HG02943 (cell line): ENCODE results near the gene DSTN.

Source experiments
- ATAC-seq: cut with Tn5 transposase; IDR thresholded peaks from one replicate; pipeline ENCODE4 v1.9.1; 2021; ENCODE audit warnings: mild to moderate bottlenecking, low read depth, moderate library complexity; ENCODE audit not compliant: unreplicated experiment

The DSTN gene

DNA sequence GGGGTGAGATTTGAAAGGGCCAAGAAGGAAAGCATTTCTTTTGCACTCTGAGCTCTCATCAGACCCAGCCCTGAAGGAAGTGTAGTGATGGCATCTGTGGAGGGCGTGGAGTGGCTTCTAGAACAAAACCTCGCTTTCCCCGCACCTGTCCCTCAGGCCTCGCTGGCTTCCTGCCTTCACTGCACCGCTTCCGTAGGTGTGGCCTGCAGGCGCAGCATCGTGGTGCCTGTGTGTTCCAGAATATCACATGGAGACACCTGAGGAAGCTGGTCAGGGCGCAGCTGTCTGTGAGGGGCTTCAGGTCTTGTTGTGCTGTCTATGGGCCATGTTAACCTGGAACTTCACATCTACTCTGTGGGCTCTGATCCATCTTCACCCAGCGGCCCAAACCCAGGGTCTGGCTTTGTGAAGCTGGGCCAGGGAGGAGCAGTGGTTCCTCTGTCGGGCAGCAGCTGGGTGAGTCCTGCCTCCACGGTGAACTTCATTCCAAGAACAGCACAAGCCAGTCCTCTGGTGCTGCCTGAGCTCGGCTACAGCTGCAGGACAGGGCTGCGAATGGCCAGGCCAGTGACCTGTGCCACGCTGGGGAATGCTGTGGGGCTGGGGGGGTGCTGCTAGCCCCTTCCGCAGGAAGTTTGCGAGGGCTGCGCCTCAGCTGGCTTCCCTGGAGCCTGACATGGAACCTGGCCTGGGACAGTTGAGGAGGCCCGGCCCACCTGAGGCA is 40.9 kb downstream of the DSTN start:
- no peak for ATAC-seq

DNA sequence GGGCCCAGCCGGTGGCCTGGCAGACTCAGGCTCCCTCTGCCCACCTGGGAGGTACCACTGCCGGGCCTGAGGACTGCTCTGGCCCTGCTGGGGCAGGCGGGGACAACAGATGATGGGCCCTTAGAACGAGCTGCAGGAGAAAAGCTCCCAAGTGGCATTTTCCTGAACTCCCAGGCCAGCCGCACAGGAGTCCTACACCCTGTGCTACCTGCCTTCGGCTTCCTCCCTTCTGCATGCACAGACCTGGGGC is 41.3 kb downstream of the DSTN start:
- no peak for ATAC-seq

DNA sequence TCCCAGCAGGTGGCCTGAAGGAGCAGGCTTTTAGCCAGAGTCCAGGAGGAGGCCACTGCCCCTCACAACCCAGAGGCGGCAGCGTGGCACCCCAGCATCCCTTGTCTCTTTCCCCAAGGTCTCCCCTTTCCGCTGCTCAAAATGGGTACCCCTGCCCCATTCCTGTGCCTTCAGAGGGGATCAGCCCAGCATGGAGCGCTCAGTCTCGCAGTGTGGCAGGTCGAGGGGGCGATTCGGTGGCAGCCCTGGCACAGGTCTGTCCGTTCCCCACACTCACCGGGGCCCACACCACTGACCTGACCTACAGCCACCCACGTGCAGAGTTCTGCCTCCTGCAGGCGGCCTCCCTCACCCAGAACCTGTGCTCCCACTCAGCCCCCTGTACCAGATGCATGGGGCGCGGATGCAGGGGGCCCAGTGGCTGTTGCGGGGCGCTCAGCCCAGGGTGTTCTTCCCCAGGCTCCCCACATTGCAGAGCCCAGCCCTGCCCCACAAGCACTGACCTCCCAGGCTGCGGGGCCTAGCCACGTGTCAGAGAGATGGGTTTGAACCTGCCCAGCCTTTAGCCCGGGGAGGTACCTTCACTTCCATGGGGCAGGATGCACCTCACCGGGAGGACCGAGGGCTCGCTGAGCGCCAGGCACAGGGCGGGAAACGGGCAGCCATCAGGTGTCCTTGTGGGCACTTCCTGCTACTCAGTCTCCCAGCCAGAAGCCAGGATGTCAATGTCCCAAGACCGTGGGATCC is 41.8 kb downstream of the DSTN start:
- ATAC-seq: no peak

DNA sequence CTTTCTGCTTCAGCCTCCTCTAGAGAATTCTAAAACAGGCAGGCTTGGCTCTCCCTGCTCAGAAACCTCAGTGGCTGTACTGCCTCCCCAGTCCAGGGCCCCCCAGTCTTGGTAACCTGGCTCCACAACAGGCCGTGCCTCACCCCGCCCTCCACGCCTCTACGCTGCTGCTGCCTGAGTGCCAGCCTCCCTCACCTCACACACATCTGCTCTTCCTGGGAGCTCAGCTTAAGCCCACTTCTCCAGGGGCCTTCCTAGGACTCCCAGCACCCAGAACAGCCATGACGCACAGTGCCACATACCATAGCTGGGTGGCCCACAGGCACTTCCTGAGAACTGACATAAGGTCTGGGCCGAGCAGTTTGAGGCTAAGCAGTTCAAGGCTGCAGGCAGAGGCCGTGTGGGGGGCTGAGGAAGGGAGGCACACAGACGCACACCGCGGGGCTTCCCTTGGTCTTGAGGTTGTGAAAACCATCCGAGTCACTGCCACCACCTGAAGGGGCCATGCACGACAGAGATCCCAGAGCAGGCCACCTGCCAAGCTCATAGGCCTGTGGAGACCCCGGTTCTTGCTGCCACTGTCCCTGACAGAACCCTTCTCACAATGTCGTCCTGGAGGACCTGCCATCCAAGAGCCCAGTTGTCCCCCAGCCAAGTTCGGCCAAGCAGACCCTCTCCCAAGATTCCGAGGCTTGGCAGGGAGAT is 42.6 kb downstream of the DSTN start:
- no peak for ATAC-seq

DNA sequence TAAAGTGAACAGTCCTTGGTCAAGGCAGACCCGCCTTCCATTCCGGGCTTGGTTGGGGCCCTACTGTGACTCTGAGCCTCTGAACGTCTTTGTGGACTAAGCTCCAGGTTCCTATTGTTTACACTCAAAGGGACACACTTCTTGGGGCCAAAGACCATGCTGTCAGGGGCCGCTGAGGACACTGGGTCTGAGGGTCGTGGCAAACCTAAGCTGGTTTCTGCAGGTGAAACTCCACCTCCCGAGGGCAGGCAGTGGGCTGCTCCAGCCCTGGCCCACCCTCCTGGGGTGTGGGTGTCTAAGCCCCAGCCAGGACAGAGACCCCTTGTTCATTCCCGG is 43.1 kb downstream of the DSTN start:
- ATAC-seq: no peak

DNA sequence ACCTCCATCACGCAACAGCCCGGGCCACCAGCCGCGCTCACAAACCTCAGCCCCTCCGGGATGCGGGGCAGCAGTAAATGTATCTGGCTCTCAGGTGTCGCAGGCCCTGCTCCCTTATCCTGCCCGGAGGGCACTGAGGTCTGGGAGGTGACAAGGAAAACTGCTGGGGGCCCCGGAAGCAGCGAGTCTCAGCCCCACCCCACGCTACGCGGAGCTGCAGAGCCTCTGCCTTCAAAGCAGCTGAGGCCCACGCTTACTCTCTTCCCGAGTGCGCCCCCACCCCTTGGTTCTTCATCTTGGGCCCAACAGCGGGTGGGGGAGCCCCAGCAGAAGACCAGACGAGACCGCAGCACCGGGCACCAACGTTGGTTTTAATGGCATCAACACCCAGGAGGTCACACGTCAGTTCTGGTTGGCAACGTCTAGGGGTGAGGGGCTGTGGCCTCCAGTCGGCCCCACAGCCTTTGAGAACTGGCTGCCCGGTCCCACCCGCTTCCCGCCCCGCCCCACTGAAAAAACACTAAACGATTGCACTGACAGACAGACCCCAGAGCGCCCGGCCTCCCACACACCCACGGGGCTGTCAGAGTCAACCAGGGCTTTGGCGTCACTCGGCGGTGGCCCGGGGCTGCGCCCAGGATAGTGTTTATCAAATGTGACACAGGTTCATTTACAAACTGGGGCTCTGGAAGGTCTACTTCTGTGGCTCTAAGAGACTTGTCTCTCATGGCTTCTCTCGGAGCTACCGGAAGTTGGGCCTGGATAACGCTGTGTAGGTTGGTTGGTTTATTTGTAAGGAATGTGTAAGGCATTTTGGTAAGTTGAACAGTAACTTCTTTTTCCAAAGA is 43.7 kb downstream of the DSTN start:
- no peak for ATAC-seq

DNA sequence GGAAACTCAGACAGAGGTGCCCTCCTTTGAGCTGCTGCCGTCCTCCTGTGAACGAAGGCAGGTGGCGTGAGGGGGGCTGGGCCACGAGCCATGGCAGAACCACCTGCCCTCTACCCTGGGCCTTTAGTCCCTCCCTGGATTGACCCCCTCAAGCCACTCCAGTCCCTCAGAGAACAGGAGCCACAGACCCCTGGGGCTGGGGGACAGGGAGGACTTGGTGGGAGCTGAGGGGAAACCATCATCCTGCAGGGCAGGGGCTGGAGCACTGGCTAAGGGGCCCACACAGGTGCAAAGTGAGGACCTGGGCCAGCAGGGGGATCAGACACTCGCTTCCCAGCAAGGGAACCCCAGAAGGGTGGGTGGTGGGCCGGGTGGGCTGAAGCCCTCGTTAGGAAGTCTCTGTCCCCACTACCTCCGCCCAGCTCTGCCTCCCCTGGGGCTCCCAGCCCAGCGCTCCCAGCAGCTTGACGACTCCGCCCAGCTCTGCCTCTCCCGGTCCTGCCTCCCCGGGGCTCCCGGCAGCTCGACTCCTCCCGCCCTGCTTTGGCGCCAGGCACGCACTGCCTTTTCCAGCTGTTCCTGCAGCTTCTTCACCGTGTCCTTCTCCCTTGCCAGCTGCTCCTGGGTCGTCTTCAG is 44.4 kb downstream of the DSTN start:
- no peak for ATAC-seq

DNA sequence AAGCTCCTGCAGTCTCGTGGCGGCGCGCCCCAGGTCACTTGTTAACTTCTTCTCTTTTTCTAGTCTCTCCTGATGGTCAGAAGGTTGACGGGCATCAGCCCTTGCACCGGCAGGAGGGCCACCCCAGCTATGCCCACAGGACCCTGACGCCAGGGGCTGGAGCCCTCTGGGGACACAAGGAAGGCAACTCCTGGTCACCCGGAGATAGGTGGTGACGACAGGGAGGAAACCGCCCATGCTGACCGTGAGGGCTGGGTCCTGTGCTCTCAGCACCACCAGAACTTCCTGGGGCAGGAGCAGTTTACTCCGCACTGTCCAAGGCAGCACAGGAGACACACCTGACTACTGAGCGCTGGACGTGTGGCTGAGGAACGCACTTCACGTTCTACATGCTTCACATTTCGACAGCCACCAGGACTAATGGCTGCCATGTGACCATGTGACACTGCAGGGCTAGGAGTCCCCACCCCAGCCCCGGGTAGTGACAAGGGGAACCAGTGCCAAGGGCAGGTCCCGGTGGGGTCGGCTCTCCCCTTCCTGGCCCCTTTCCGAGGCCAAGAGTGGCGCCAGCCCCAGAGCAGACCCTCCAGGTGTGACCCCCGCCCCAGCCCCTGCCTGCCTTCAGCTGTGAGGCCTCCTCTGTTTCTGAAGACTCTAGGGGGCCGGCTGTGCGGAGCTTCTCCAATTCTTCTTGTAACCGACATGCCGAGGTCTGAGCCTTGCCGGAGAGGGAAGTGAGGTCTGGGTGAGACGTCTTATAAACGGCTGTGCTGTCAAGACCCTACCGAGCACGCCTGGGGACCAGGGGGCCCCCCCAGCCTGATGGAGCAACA is 45.2 kb downstream of the DSTN start:
- no peak for ATAC-seq

DNA sequence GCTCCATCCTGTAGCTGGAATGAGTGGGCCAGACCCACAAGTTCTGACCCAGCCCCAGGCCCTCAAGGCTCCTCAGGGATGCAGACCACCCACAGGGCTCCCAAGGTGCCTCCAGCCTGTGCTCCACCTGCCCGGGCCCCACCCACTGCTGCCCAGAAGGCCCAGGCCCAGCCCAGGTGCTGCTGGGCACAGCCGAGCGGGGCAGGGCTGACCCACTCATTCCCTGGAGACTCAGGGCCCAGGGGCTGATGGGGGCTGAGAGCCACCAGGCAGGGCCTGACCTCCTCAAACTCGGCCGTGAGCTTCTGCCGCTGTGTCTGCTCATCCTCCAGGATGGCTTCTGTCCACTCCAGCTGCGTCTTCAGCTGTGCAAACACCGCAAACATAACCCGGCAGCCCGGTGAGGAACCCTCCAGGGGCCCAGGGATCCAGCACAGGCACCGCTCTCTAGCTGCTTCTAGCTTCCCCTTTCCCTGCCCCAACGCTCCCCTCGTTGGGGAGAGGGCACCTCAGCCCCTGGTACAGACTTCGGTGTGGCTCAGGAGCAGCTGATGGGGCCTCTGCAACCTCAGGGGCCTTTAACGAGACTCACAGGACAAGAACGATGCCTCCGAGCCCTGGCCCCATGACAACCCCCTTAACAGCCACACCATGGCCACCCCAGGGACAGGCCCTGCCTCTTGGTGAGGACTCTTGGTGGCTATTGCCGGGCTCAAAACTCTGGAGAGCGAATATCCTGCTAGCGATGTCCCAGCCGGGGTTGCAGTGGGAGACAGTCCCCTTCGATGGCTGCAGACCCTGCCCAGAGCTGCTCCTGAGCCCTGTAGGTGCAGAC is 46.0 kb downstream of the DSTN start:
- no peak for ATAC-seq

DNA sequence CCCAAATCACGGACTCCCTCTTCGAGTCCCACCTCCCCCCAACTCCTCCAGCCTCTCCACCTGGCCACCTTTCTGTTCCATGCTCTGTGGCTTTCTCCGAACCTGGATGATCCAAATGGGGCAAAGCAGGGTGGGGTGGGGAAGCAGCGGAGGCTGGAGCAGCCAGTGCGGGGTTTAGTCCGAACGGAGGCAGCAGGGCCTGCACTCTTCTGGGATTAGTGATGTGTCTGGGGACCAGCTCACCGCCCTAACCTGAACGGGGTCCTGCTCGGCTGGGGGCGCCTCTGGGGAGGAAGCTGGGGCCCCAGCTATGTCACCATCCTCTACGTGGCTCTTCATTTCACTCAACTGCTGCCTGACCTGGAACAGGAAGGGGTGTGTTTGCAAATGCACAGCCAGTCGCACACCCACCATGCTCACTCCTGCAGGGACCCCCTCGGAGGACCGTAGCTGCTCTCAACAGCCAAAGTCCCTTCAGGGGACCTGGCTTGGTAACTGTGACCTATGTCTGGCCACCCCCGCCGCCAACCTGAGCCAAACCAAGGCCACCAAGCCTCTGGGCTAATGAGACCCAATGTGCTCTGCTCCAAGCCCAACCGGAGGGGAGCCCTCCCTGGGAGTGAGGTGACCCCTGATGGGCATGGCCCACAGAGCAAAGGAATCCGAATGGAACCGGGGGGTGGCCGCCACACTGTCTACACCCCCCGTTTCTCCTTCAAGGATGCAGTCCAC is 46.8 kb downstream of the DSTN start:
- ATAC-seq: no peak

DNA sequence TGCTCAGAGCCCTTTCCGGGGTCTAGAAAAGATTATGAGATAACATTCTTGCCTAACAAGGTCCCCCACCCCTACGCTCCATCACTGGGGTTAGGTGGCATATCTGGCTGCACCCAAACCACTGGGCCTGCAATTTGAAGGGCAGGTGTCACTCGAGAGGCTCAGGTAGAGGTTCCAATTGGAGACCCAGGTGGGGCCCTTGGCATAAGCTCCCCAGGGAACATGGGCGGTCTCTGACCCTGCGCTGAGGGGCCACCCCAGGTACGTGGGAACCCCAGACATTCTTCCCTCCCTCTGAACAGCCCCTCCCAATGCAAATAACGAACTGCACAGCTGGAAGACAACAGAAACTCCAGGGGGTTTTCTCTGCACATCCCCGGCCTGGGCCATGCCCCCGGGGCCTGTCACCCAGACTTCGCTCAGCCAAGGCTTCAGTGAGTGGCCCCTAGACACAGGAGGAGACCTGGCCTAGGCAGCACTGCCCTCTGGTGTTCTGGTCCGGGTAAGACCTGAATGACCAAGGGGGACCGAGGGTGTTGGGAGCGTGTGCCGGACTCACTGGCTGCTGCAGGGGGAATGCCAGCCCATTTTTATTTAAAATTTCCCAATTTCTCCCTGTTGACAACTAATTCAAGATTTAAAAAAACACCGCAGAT is 47.5 kb downstream of the DSTN start:
- no peak for ATAC-seq

DNA sequence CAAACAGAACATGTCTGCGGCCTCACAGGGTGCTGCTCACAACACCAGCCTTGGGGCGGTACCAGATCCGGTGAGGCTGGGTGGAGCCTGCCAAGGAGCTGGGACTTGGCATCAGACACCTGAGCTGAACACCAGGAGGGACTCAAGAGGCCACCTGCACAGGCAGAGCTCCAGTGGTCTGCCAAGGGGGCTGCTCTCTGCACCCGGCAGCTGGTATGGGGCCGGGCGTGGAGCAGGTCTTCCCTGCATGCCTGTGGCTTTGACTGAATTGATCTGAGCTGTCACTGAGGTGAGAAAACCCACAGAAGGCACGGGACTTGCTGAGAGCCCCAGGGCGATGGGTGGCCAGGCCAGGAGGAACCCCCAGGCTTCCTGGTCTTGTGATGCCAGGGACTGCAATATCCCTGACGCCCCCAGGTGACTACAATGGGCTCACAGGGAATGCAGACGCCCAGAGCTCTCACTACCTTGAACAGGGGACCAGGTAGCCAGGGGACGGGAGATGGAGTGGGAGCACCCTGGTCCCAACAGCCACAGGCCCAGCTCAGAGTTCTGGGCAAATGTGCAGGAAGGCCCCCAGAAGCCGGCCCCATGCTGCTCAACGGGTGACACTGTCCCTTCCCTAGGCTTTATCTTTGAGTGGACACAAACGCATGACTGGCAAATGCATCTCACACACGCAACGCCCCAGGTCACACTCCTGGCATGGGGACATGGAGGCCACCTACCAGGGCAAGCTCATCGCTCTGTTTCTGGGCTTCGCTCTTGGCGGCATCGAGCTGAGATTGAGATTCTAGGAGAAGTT is 48.2 kb downstream of the DSTN start:
- no peak for ATAC-seq

DNA sequence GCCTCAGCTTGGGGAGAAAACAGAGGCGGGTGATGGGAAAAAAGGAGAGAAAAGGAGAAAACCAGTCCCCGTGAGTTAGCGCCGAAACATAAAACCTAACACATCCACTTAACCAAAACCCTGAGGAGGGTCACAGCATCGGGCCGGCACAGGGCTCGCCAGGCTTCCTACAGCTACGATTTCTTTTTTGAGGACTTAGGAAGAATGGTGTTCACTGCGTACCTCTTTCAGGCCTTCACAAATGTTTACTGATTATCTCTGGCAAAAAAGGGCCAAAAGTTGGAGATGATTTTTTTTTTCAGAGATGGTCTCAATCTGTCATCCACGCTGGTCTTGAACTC is 48.8 kb downstream of the DSTN start:
- ATAC-seq: no peak

DNA sequence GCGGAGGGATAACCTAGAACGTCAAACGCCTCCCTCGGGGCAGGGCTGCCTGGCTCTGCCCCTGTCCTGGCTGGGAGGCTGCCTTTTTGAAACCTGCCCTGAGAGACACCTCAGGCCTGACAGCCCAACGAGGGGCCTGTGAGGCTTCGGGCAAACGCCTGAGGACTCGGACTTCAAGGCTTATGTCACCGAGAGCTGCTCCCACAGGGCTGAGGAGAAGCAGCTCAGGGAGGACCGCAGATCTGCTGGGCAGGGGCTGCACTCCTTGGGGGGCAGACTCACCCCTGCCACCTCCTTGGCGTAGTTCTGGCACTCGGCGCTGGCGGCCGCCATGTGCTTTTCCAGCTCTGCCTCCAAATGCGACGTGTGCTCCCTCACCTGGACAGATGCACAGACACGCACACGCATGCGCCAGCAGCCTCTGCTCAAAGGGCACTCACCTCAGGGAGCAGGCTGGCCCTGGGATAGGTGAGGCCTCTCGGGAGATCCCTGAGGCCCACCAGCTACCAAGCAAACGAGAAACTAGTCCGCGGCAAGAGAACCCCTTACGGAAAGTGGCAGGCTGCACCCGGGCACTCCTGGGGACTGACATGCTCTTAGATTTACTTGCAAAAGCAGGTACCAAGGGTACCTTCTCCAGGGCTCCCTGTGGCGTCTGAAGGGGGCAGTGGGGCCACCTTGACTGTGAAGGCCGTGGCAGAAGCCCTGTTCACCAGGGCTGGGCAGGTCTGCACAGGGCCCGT is 49.6 kb downstream of the DSTN start:
- ATAC-seq: no peak

DNA sequence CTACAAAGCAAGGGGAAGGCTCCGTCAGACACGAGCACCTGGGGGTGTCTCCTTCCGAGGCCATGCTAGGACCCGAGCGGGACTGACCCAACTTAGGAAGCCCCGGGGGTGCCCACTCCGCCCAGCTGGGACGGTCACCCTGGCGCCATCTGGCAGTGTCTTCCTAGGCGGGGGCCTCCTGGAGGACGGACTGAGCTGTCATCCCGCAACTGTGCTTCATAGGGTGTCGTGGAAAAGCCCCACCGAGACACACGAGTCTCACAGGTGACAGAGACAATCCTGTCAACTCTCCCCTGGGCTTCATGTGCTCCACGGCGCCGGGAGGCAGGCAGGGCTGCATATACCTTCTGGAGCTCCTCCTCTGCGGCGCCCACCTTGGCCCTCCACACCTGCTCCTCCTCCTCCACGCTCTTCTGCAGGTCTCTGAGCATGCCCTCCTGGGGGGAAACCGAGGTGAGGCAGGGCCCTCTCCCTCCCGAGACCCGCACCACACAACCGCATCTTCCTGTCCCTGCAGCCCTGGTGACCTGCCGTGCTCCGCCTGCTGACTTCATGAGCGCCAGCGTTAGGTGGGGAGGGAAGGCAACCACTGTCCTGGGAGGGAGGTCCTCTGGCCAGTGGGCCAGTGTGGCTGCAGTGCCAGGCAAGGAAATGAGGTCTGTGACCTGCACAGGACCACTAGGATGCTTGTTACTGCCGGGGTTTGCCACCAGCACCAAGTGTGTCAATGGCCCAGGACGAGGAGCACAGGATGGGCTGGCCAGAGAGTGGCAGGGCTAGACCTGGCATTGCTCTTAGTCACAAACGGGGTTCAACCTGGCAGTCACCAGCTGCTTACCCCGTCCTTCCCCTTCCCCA is 50.7 kb downstream of the DSTN start:
- ATAC-seq: no peak
